Measurements from ENCODE around the gene AUTS2.
A peak's percentile ranks its signal among the peaks of the same experiment; 100 is the strongest.

Gene AUTS2

GRCh38 chr7:69739190-69739589 is 140.9 kb downstream of the AUTS2 start:
- TF ChIP-seq GATA2 (IDR thresholded peaks at IDR 0.05; ENCODE audit: low read depth, low read length) (no peak), GATA3 (IDR thresholded peaks at IDR 0.05; ENCODE audit: low read depth, low read length) (no peak)

GRCh38 chr7:69739931-69740431 is 141.7 kb downstream of the AUTS2 start:
- TF ChIP-seq GATA3 (IDR thresholded peaks at IDR 0.05; ENCODE audit: low read depth, low read length), result no peak
- peak; percentile 49; the same call in 1 of the 2 replicates for TF ChIP-seq GATA2 (IDR thresholded peaks at IDR 0.05; ENCODE audit: low read depth, low read length)

DNA sequence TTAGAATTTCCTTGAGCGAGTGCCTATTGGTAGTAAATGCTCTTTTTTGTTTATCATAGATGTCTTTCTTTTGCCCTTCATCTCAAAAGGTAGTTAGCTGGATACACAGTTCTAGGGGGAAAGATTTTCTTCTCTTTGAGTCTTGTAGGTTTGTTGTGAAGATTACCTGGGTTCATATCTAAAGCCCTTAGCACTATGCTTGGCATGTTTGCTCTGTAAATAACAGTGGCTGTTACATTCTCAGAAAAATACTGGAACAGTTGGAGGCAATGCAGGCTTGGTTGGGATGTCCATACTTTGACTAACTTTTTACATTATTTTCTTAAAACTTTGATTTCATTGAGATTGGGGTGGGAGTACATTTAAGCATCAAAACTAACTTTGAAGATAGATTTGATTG is 144.0 kb downstream of the AUTS2 start:
- TF ChIP-seq GATA2 (IDR thresholded peaks at IDR 0.05; ENCODE audit: low read depth, low read length) (no peak), GATA3 (IDR thresholded peaks at IDR 0.05; ENCODE audit: low read depth, low read length) (no peak)

- TF ChIP-seq GATA3 (IDR thresholded peaks at IDR 0.05; ENCODE audit: low read depth, low read length), result peak; percentile 76
- peak; percentile 55; the same call in 1 of the 2 replicates for TF ChIP-seq GATA2 (IDR thresholded peaks at IDR 0.05; ENCODE audit: low read depth, low read length)
Measured at GRCh38 chr7:69743436-69743835, 145.2 kb downstream of the AUTS2 start.

GRCh38 chr7:69744026-69744425 is 145.8 kb downstream of the AUTS2 start:
- TF ChIP-seq GATA3 (IDR thresholded peaks at IDR 0.05; ENCODE audit: low read depth, low read length) (no peak), GATA2 (IDR thresholded peaks at IDR 0.05; ENCODE audit: low read depth, low read length) (no peak)

DNA sequence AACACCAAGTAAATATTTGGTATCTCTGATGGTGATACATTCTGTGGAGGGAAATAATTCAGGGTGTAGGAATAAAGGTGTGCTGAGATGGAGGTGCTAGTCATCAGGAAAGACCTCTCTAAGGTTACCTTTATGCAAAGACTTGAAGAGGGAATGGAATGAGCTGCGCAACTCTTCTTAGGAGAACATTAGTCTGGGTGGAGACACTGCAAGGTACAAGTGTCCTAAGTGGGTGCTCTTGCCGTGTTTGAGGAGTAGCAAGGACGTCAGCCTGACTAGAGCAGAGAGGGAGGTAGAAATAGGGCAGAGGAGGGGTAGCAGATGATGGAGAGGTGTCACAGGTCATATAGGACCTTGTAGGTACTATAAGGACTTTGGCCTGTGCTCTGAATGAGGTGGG is 148.1 kb downstream of the AUTS2 start:
- TF ChIP-seq GATA3 (IDR thresholded peaks at IDR 0.05; ENCODE audit: low read depth, low read length), result no peak
- TF ChIP-seq GATA2 (IDR thresholded peaks at IDR 0.05; ENCODE audit: low read depth, low read length), result no peak

GRCh38 chr7:69747144-69747543 is 148.9 kb downstream of the AUTS2 start:
- TF ChIP-seq GATA3 (IDR thresholded peaks at IDR 0.05; ENCODE audit: low read depth, low read length) (no peak), GATA2 (IDR thresholded peaks at IDR 0.05; ENCODE audit: low read depth, low read length) (no peak)

DNA sequence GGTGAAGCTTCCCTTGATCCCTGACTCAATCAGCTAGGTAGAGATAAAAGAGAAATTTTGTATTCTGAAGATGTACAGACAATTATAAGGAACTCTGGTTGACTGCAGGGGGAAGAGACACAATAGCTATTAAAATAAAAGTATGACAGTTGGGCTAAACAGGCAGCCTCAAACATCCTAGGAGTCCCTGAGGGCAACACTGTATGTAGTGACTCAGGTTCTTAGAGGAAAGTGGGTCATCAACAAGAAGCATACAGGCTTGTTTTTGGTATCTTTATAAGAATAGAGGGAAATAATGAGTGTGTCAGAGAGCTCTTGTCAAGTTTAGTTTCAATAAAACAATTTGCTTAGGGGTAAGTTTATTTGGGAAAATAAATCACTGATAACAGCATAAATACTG is 150.3 kb downstream of the AUTS2 start:
- TF ChIP-seq GATA2 (IDR thresholded peaks at IDR 0.05; ENCODE audit: low read depth, low read length) (no peak), GATA3 (IDR thresholded peaks at IDR 0.05; ENCODE audit: low read depth, low read length) (no peak)

DNA sequence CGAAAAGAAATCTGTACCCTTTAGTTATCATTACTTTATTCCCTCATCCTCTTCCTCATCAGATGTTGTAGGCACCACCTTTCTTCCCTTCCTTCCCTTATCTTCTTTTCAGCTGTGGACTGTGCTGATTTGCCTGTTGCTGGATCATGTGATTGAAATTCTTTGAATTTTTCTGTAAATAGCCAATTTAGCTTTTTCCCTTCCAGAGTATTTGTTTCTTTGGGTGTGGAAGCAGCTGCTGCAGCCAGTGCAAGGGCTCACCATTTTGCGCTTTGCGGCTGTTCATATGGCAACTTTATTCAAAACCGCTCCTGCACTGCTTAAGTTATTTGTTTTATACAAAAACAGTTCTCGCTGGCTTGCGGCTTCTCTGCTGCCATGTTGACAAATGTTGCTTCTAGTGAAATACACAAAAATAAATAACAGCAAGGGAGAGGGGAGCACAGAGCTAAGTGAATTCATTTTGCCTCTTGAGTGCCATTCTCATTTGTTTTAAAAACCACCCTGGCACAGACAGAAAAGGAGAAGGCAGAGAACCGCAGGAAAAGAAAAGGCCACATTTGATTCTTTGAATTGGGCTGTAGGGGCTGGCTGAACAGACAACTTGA is 151.2 kb downstream of the AUTS2 start:
- TF ChIP-seq GATA3 (IDR thresholded peaks at IDR 0.05; ENCODE audit: low read depth, low read length) (no peak), GATA2 (IDR thresholded peaks at IDR 0.05; ENCODE audit: low read depth, low read length) (no peak)

- no peak for TF ChIP-seq GATA2 (IDR thresholded peaks at IDR 0.05; ENCODE audit: low read depth, low read length)
Measured at GRCh38 chr7:69749994-69750393, 151.7 kb downstream of the AUTS2 start.

DNA sequence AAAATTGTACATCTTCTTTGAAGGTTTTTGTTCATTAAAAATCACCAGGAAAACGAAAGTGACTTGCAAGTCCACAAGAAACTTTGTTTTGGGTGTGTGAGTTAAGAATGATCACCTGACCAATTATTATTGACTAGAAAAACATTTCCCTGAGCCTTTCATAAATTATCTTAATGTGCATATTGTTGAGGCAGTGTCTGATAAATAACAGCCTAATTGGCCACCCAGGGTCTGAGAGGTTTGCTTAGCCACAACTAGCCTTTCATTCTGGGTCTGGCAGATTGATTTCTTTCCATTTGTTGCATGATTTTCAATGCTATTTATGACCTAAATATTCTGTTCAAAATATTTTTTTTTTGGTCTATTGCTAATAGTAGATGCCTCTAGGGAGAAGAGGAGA is 152.8 kb downstream of the AUTS2 start:
- no peak for TF ChIP-seq GATA3 (IDR thresholded peaks at IDR 0.05; ENCODE audit: low read depth, low read length)
- TF ChIP-seq GATA2 (IDR thresholded peaks at IDR 0.05; ENCODE audit: low read depth, low read length), result no peak

DNA sequence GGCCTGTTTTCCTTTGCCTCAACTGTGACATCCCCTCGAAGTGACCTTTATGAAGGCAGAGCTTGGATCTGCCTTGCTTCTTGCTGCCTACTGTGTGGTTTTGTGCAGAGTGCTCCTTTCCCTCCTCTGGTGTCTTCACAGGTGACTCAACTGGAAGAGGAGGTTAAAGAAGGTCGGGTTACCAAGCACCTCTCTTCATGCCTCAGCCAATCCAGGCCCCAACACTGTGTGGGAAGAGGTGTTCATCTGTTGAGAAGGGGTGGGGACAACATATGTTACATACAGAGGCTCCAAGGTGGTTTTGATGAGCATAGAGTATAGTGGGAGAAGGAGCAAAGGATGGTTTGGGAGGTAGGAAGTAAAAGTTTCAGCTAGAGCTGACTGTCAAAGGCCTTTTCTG is 155.7 kb downstream of the AUTS2 start:
- TF ChIP-seq GATA2 (IDR thresholded peaks at IDR 0.05; ENCODE audit: low read depth, low read length), result no peak
- no peak for TF ChIP-seq GATA3 (IDR thresholded peaks at IDR 0.05; ENCODE audit: low read depth, low read length)

GRCh38 chr7:69754476-69754875 is 156.2 kb downstream of the AUTS2 start:
- no peak for TF ChIP-seq GATA3 (IDR thresholded peaks at IDR 0.05; ENCODE audit: low read depth, low read length)
- no peak for TF ChIP-seq GATA2 (IDR thresholded peaks at IDR 0.05; ENCODE audit: low read depth, low read length)

DNA sequence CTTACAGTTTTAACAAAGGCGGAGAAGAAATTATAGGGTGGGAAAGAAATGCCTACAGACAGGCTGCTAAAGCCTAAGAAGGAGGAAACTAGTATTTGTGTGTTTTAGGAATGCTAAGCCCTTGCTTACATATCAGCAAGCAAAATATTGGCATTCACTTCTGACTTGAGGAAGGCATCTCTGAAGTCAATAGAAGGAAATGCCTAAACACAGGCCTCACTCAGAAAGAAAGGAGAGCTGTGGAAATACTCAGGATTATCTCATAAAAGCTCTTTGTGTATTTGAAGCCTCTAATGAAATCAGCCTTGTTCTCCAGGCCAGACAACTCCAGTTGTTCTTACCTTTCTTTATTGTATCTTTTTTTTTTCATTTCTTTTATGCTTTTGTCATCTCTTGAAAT is 158.0 kb downstream of the AUTS2 start:
- TF ChIP-seq GATA3 (IDR thresholded peaks at IDR 0.05; ENCODE audit: low read depth, low read length) (no peak), GATA2 (IDR thresholded peaks at IDR 0.05; ENCODE audit: low read depth, low read length) (no peak)

GRCh38 chr7:69757528-69757927 is 159.3 kb downstream of the AUTS2 start:
- no peak for TF ChIP-seq GATA3 (IDR thresholded peaks at IDR 0.05; ENCODE audit: low read depth, low read length)
- TF ChIP-seq GATA2 (IDR thresholded peaks at IDR 0.05; ENCODE audit: low read depth, low read length), result no peak

- TF ChIP-seq GATA3 (IDR thresholded peaks at IDR 0.05; ENCODE audit: low read depth, low read length), result no peak
- no peak for TF ChIP-seq GATA2 (IDR thresholded peaks at IDR 0.05; ENCODE audit: low read depth, low read length)
Measured at GRCh38 chr7:69757981-69758430, 159.7 kb downstream of the AUTS2 start.
